DMS 273 (cell line): ENCODE results near the gene CRADD.
A peak's percentile ranks its signal among the peaks of the same experiment; 100 is the strongest.

Experiments used
- DNase-seq: peaks from one replicate; lab custom pipeline; 2025; ENCODE audit not compliant: unreplicated experiment; lab: John Stamatoyannopoulos, UW

Gene CRADD

GRCh38 chr12:93892423-93893268 lies 215.5 kb downstream of the CRADD start:
- peak; percentile 42 for DNase-seq

DNA sequence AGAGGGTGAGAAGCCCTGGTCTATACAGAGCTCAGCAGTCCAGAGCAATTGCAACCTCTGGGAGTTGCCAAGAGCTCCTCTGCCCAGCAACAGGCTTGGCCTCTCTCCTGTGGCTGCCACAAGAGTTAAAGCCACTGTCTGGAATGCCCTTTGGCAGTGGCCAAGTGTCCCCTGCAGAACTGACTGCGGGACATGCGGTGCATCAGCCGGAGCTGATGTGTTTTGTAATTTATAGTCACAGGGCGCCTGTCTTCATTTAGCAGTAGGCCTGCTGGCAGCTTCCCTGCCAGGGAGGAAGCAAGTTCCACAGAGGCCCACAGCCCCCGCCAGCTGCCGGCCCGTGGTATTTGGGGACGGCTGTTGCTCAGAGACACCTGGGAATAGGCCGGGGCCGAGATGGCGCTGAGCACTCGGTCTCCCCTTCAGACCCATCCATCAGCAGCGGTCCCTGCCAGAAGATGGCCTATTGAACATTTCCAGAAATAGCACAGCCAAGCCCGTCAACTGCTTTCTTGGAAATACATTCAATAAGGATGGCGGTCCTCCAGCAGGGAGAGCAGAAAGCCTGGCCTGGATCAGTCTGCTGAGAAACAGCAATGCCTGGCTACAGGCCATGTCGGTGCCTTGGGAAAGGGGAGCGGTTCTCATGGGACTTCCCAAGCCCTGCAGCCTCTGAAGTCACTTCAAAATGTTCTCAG lies 217.4 kb downstream of the CRADD start:
- DNase-seq, result peak; percentile 77

DNA sequence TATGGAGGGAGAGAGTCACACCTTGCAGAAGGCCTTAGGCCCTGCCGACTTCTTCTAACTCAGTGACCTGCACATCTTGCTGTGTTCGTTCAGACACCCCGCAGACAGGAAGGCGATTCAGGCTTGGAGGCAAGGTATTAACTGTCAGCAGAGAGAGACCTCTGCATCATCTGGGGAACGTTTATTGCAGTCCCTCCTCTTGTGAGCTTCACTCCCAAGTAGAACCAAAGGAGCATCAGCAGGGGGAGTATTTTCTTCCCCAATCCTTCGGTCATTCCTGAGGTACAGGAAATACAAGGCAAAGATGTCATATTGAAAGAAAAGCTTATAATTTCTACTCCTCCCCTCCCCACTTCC lies 217.9 kb downstream of the CRADD start:
- DNase-seq, result no peak

GRCh38 chr12:93896427-93896826 lies 219.3 kb downstream of the CRADD start:
- DNase-seq, result peak; percentile 3

GRCh38 chr12:93896952-93897351 lies 219.8 kb downstream of the CRADD start:
- DNase-seq, result no peak

DNA sequence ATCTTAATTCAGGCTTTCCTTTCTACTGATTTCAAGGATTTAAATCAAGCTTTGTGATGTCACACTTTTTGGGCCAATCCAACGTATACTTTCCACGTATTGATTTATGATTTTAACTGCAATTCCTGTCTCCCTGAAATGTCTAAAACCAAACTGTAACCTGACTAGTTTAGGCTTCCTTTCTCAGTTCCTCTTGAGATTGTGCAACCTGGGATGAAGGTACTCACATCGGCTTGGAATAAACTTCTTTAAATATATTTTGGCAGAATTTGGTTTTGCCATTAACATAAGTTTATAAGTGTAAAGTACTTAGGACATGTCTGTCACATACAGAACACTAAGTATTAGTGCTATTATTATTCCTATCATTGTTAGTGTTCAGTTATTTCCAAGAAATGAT lies 224.6 kb downstream of the CRADD start:
- DNase-seq, result no peak

DNA sequence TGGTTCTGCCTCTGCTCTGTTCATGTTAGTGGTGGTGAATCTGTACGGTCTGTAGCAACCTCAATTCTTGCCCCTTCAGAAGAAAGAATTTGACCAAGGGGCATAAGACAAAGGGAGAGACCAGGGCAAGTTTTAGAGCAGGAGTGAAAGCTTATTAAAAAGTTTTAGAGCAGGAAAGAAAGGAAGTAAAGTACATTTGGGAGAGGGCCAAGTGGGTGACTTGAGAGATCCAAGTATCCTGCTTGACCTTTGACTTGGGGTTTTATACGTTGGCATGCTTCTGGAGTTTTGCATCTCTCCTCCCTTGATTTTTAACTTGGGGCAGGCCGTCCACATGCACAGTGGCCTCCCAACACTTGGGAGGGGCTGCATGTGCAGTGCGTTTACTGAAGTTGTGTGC lies 225.0 kb downstream of the CRADD start:
- no peak for DNase-seq

GRCh38 chr12:93902736-93903562 lies 225.8 kb downstream of the CRADD start:
- DNase-seq, result no peak

DNA sequence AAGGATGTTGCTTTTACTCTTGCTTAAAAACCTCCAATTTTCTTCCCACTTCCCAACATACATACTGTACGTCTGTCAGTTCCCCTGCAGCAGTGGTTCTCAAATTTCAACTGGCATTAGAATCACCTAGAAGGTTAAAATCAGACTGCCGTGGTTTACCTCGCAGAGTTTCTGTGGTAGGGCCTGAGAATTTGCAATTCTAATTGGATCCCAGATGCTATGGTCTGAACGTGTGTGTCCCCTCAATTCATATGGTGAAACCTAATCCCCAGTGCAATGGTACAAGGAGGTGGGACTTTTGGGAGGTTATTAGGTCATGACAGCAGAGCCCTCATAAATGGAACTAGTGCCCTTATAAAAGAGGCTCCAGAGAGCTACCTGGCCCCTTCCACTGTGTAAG lies 226.9 kb downstream of the CRADD start:
- DNase-seq, result peak; percentile 26

GRCh38 chr12:93908264-93908663 lies 231.1 kb downstream of the CRADD start:
- DNase-seq, result no peak

DNA sequence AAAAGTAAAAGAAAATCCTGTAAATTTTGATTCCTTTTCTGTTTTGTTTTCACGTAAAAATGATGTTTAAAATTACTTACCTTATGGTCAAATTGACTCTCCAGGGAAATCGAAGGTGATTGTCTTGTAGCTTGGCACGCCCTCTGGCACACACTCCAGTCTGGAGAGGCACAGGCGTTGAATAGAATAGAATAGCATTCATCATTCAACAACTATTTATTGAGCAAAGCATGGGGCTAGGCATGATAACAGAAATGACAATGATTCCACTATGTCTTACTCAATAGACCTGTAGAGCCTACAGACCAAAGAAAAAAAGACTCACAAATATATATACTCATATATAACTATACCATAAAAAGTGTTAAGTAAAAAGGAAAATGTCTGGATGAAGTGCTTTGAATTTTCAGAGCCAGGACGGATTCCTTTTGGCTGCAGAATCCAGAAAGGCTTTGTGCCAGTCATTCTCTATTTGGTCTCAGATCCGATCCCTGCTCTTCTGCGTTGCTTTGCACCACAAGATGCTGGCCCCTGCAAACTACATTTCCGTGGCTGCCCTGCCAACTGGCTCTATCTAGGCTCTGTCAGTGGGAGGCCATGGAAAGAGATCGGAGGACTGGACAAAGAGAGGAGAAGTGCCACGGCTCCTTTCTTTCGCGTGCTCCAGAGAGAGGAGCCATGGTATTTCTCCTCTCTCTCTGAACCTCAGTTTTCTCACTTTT lies 231.8 kb downstream of the CRADD start:
- peak; percentile 3 for DNase-seq

GRCh38 chr12:93911396-93911795 lies 234.2 kb downstream of the CRADD start:
- DNase-seq, result no peak

GRCh38 chr12:93912086-93912733 lies 235.0 kb downstream of the CRADD start:
- DNase-seq, result no peak

DNA sequence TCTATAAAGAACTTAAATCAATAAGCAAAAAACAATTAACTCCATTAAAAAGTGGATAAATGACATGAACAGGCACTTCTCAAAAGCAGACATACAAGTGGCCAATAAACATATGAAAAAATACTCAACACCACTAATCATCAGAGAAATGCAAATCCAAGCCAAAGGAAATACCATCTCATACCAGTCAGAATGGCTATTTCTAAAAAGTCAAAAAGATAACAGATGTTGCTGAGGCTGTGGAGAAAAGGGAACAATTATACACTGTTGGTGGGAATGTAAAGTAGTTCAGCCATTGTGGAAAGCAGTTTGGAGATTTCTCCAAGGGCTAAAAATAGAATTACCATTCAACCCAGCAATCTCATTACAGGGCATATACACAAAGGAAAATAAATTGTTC lies 236.7 kb downstream of the CRADD start:
- peak; percentile 10 for DNase-seq

GRCh38 chr12:93914281-93914680 lies 237.1 kb downstream of the CRADD start:
- no peak for DNase-seq

- no peak for DNase-seq
Measured at GRCh38 chr12:93915411-93915810, 238.2 kb downstream of the CRADD start.

- DNase-seq, result no peak
Measured at GRCh38 chr12:93916402-93916801, 239.2 kb downstream of the CRADD start.

GRCh38 chr12:93918262-93918661 lies 241.1 kb downstream of the CRADD start:
- no peak for DNase-seq

DNA sequence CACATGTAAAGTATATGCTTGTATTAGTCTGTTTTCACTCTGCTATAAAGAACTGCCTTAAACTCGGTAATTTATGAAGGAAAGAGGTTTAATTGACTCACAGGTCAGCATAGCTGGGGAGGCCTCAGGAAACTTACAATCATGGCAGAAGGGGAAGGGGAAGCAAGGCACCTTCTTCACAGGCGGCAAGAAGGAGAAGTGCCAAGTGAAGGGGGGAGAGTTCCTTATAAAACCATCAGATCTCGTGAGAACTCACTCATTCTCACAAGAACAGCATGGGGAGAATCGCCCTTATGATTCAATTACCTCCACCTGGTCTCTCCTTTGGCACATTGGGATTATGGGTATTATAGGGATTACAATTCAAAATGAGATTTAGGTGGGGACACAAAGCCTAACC lies 241.7 kb downstream of the CRADD start:
- DNase-seq, result no peak

- DNase-seq, result no peak
Measured at GRCh38 chr12:93921521-93921920, 244.3 kb downstream of the CRADD start.
